RWPE1 (cell line): ENCODE results near the gene CTBP2.
A peak's percentile ranks its signal among the peaks of the same experiment; 100 is the strongest.

Source experiments
- CTCF ChIA-PET: fragments of 350-600 bp; sonication (Branson Sonifier 250); formaldehyde crosslinking; extraction: SDS; loops from one replicate; lab custom pipeline; 2021; lab: Yijun Ruan, JAX
- POLR2A ChIA-PET: fragments of 400-600 bp; formaldehyde crosslinking; extraction: SDS; loops from one replicate; lab custom pipeline; 2020; ENCODE audit warnings: antibody characterized with exemption; ENCODE audit not compliant: low non-redundant PET; lab: Yijun Ruan, JAX
- DNase-seq: peaks from one replicate; pipeline ENCODE4 v3.0.0; 2012; ENCODE audit warnings: low spot score
- H3K27ac ChIP-seq: fragments of 450-650 bp; 2 replicates; pipeline ENCODE4 v1.5.1; 2017
- TF ChIP-seq, protein P1 (sequence below): fragments of 450-650 bp; conservative IDR thresholded peaks from 2 replicates; pipeline ENCODE4 v1.5.1; 2017; ENCODE audit warnings: low read depth, mild to moderate bottlenecking

Gene CTBP2

DNA sequence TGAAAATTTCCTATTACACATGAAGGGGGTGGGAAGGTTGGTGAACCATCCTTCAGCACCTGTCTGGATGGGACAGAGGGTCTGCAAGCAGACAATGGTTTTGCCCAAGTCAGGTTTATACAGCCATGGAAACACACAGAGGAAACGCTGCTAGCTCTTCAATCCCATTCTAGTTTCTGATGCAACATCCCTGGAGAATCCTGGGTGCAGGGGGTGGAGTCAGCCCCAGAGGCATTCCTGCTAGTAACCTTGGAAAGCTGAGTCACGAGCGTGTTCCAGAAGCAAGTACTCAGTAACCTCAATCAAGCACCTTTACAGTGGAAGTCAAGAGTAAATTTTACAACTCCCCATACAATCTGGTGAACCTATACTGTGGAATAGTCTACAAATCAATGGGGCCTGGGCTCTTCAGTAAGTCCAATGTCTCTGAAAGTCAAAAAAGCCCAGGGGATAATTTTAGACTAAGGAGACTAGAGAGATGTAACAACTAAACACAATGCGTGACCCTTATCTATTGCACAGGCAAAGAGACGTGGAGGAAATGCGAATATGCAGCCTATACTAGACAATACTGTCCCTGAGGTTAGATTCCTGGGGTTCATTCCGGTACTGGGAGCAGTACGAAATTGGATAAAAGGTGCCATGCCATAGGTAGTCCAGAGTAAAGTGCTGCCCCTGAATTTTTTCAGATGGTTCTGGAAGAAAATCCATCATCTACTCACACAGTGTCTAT lies 123.1 kb downstream of the CTBP2 start:
- H3K27ac ChIP-seq: peak overlapping the region; percentile 77
- POLR2A ChIA-PET: no interaction called here
- CTCF ChIA-PET: interaction anchor here (0.5 to 1.8 kb wide), 4 partner anchors 8 to 181 kb away, joined by 3 to 5 read pairs (median 3); no protein-coding TSS in a partner anchor
- peak; percentile 97 for DNase-seq
- TF ChIP-seq, protein P1, sequence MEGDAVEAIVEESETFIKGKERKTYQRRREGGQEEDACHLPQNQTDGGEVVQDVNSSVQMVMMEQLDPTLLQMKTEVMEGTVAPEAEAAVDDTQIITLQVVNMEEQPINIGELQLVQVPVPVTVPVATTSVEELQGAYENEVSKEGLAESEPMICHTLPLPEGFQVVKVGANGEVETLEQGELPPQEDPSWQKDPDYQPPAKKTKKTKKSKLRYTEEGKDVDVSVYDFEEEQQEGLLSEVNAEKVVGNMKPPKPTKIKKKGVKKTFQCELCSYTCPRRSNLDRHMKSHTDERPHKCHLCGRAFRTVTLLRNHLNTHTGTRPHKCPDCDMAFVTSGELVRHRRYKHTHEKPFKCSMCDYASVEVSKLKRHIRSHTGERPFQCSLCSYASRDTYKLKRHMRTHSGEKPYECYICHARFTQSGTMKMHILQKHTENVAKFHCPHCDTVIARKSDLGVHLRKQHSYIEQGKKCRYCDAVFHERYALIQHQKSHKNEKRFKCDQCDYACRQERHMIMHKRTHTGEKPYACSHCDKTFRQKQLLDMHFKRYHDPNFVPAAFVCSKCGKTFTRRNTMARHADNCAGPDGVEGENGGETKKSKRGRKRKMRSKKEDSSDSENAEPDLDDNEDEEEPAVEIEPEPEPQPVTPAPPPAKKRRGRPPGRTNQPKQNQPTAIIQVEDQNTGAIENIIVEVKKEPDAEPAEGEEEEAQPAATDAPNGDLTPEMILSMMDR: no peak

DNA sequence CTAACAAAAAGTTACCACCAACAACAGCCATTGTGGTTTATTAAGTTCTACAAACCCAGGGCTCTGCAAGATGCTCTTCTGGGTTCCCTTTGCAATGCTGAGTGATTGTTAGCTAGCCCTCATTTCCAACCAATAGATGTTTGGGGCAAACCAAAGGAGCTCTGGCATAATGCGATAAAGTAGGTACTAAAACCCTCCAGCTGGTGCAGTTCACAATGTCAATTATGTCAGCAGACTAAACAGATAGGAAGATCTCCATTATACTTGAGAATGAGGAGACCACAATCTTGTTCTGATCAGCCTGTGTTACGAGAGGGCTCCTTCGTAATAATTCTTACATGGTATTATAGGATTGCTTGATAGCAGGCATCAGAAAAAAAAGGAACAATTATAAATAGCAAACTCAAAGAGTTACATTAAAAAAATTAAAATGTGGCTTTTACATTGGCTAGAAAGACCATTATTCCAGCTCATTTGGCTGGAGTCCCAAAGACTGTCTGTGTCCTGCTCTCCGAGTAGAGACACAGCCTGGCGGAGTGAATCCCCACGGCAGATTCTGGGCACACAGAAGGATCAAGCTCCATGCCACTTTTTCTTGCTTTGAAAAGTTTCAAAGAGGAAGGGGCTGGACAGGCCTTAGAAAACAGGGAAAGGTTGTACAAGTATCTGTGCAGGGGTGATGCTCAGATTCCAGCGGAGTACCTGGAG lies 124.6 kb downstream of the CTBP2 start:
- TF ChIP-seq, protein P1: no peak
- ChIA-PET POLR2A (interaction anchor here (0.8 kb wide), 1 partner anchor 10 kb away, joined by 3 read pairs; no protein-coding TSS in a partner anchor), CTCF (interaction anchor here (0.5 to 1.8 kb wide), 4 partner anchors 10 to 25 kb away, joined by 3 to 5 read pairs (median 4); no protein-coding TSS in a partner anchor)
- peak overlapping the region; percentile 77 for H3K27ac ChIP-seq
- DNase-seq: no peak

DNA sequence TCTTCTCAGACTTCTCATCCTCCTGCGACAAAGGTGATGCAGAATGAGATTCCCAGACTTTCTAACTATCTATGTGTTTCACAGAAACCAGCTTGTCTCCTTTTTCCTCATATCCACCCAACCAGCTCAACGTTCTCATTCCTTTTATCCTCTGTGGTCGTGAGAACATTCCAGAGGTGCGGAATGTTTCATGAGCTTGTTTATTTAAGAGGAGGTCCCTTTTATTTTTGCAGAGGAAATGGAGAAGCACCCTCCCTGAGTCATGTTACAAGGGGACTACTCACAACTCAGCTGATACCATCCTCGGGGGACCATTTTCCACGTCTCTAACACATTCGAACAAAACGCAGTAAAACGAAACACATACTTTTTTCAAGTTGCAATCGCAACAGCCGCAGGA lies 125.2 kb downstream of the CTBP2 start:
- POLR2A ChIA-PET: interaction anchor here (0.6 to 0.8 kb wide), 2 partner anchors 10 to 552 kb away, joined by 3 to 8 read pairs; no protein-coding TSS in a partner anchor
- CTCF ChIA-PET: interaction anchor here (0.5 kb wide), 1 partner anchor 25 kb away, joined by 4 read pairs; no protein-coding TSS in a partner anchor
- TF ChIP-seq, protein P1: no peak
- H3K27ac ChIP-seq: peak overlapping the region; percentile 53
- peak; percentile 64 for DNase-seq

DNA sequence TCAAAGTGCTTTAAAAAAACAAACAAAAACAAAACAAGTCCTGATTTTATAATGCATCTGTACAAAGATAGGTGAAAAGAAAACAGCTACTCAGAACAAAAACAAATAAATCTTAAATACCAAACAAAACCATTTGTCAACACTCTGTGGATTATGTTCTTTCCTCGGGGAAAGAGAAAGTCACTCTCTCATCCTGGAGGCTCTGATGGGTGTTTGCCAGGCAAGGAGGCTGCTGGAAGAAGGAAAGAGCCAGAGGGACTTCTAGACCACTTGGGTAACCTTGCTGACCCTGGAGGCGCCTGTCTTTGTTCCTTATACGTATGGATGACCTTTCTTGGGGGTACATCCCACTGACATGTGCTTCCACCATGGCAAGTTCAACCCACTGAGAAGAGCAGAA lies 125.7 kb downstream of the CTBP2 start:
- ChIA-PET POLR2A (interaction anchor here (0.6 to 0.8 kb wide), 2 partner anchors 11 to 552 kb away, joined by 3 to 8 read pairs; no protein-coding TSS in a partner anchor), CTCF (no interaction called here)
- DNase-seq: no peak
- peak overlapping the region; percentile 53 for H3K27ac ChIP-seq
- TF ChIP-seq, protein P1: no peak

DNA sequence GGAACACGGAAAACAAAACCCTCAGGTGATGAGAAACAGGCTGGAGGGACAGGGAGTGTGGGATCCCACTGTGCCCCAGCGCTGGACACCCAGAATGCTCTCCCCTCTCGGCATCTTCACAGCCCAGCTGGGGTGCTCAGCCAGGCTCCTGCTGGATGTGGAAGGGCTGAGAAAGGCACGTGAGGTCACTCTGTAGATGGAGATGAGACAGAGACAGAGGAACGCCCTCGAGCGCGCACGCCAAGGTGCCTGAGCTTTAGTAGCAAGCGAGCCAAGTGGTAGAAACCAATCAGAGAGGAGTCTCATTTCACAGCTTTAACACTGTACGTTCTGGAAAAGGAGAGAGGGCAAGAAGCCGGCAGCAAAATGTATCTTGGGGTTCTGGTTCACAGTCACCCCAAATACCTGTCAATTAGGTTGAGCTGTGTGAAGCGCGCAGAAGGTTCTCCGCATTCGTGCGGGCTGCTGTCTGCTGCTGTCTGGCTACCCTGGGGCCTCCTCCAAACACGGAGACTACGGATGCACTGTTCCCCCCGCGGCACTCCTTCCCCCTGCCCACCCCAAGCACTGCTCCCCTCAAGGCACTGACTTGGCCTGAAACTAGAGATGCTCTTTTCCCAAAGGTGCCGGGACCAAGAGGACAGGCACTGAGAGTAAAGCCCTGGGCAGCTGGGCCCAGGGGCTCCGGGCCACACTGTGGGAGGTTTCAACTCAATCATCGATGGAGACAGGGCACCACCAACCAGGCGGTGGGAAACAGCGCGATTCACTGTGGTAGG lies 127.0 kb downstream of the CTBP2 start:
- TF ChIP-seq, protein P1: no peak
- peak overlapping the region; percentile 27 for H3K27ac ChIP-seq
- POLR2A ChIA-PET: no interaction called here
- CTCF ChIA-PET: interaction anchor here (0.6 to 1.0 kb wide), 2 partner anchors 468 to 561 kb away, joined by 3 to 4 read pairs; no protein-coding TSS in a partner anchor
- DNase-seq: no peak
